ENCODE results near the gene C1QA.

C1QA gene

GRCh38 chr1:22636353-22636752, at the start of gene C1QA:
Gene C1QA (plus strand): TSS chr1:22636628. CDS start chr1:22637617, 989 bp downstream.
- DNase-seq (ENCODE audit: low read depth in 2 of 2) = no peak

- DNase-seq (ENCODE audit: low read depth in 2 of 2) = no peak
Observed at GRCh38 chr1:22587247-22587646, 49.2 kb upstream of the C1QA start.

GRCh38 chr1:22588899-22589422, 47.5 kb upstream of the C1QA start:
- DNase-seq (ENCODE audit: low read depth in 2 of 2) = no peak

- no peak for DNase-seq (ENCODE audit: low read depth in 2 of 2)
Observed at GRCh38 chr1:22591576-22591975, 44.9 kb upstream of the C1QA start.

- DNase-seq (ENCODE audit: low read depth in 2 of 2) = no peak
Observed at GRCh38 chr1:22592051-22592450, 44.4 kb upstream of the C1QA start.

GRCh38 chr1:22592919-22593790, 43.3 kb upstream of the C1QA start:
- no peak for DNase-seq (ENCODE audit: low read depth in 2 of 2)

- DNase-seq (ENCODE audit: low read depth in 2 of 2) = no peak
Observed at GRCh38 chr1:22594396-22594795, 42.0 kb upstream of the C1QA start.

- DNase-seq (ENCODE audit: low read depth in 2 of 2) = no peak
Observed at GRCh38 chr1:22595108-22595507, 41.3 kb upstream of the C1QA start.

- no peak for DNase-seq (ENCODE audit: low read depth in 2 of 2)
Observed at GRCh38 chr1:22597301-22597965, 39.0 kb upstream of the C1QA start.

- no peak for DNase-seq (ENCODE audit: low read depth in 2 of 2)
Observed at GRCh38 chr1:22597996-22598395, 38.4 kb upstream of the C1QA start.

- DNase-seq (ENCODE audit: low read depth in 2 of 2) = no peak
Observed at GRCh38 chr1:22598736-22599135, 37.7 kb upstream of the C1QA start.

- DNase-seq (ENCODE audit: low read depth in 2 of 2) = no peak
Observed at GRCh38 chr1:22600071-22600816, 36.2 kb upstream of the C1QA start.

GRCh38 chr1:22600817-22601605, 35.4 kb upstream of the C1QA start:
- no peak for DNase-seq (ENCODE audit: low read depth in 2 of 2)

GRCh38 chr1:22601610-22602009, 34.8 kb upstream of the C1QA start:
- no peak for DNase-seq (ENCODE audit: low read depth in 2 of 2)

- DNase-seq (ENCODE audit: low read depth in 2 of 2) = no peak
Observed at GRCh38 chr1:22602060-22602740, 34.2 kb upstream of the C1QA start.

- no peak for DNase-seq (ENCODE audit: low read depth in 2 of 2)
Observed at GRCh38 chr1:22606161-22606560, 30.3 kb upstream of the C1QA start.

- no peak for DNase-seq (ENCODE audit: low read depth in 2 of 2)
Observed at GRCh38 chr1:22607154-22607553, 29.3 kb upstream of the C1QA start.

- no peak for DNase-seq (ENCODE audit: low read depth in 2 of 2)
Observed at GRCh38 chr1:22608361-22608760, 28.1 kb upstream of the C1QA start.

- DNase-seq (ENCODE audit: low read depth in 2 of 2) = no peak
Observed at GRCh38 chr1:22609291-22609690, 27.1 kb upstream of the C1QA start.

- no peak for DNase-seq (ENCODE audit: low read depth in 2 of 2)
Observed at GRCh38 chr1:22611530-22611947, 24.9 kb upstream of the C1QA start.

Data from stimulated activated CD8-positive, alpha-beta memory T cell treated with anti-CD3 and anti-CD28 coated beads, Interleukin-15, amount 100 ng/mL, for 48 hours (primary cell).